ENCODE measurements around the gene MEGF10.

- no peak for TF ChIP-seq EZH2 (IDR thresholded peaks at IDR 0.05; ENCODE audit: borderline replicate concordance, insufficient read depth, low read depth, low read length, poor library complexity, severe bottlenecking)
- TF ChIP-seq, protein P1, sequence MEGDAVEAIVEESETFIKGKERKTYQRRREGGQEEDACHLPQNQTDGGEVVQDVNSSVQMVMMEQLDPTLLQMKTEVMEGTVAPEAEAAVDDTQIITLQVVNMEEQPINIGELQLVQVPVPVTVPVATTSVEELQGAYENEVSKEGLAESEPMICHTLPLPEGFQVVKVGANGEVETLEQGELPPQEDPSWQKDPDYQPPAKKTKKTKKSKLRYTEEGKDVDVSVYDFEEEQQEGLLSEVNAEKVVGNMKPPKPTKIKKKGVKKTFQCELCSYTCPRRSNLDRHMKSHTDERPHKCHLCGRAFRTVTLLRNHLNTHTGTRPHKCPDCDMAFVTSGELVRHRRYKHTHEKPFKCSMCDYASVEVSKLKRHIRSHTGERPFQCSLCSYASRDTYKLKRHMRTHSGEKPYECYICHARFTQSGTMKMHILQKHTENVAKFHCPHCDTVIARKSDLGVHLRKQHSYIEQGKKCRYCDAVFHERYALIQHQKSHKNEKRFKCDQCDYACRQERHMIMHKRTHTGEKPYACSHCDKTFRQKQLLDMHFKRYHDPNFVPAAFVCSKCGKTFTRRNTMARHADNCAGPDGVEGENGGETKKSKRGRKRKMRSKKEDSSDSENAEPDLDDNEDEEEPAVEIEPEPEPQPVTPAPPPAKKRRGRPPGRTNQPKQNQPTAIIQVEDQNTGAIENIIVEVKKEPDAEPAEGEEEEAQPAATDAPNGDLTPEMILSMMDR (IDR thresholded peaks at IDR 0.05), result no peak
Observed at GRCh38 chr5:127369796-127370195, 79.2 kb downstream of the MEGF10 start.
